HG03469 (cell line): Measurements from ENCODE around the gene S100A16.

Experiments used
- ATAC-seq: cut with Tn5 transposase; IDR thresholded peaks from one replicate; pipeline ENCODE4 v1.9.1; 2021; ENCODE audit warnings: mild to moderate bottlenecking, moderate library complexity, moderate number of reproducible peaks; ENCODE audit not compliant: unreplicated experiment

Gene S100A16

DNA sequence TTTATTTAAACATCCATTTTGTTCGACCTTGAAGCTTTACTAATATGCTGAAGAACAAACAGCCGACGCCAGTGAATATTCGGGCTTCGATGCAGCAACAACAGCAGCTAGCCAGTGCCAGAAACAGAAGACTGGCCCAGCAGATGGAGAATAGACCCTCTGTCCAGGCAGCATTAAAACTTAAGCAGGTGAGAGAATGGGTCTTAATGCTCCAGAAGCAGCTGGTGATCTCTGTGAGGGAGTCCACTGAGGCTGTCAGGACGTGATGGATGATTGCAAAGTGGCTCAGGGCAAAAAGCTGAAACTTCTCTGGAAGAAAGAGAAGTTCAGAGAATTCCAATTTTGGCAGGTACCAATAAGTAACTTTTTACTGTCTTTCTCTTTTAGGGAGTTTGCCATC lies 25.3 kb upstream of the S100A16 start:
- no peak for ATAC-seq

DNA sequence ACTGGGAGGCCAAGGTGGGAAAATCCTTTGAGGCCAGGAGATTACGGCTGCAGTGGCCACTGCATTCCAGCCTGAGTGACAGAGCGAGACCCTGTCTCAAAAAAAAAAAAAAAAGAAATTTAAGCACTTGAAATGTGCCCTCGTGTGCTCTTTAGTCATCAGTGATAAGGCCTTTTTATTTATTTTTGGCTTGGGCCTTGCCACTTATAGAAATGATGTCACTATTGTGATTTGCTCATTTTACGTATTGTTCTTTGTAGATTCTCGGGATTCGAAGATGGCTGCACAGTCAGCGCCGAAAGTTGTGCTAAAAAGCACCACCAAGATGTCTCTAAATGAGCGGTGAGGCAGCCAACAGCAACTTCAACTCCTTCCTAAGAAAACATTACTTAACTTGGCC lies 23.4 kb upstream of the S100A16 start:
- no peak for ATAC-seq

DNA sequence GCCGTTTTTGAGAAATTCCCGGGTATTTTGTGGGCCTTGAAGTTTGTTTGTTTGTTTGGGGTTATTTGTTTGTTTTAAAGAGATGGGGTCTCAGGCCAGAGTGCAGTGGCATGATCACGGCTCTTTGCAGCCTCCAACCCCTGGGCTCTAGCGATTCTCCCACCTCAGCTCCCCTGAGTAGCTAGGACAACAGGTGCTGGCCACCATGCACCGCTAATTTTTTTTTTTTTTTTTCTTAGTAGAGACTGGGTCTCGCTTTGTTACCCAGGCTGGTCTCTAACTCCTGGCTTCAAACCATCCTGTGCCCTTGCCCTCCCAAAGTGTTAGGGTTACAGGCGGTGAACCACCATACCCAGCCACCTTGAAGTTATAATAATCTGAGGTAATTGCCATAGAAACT lies 22.9 kb upstream of the S100A16 start:
- ATAC-seq = no peak

- peak; percentile 90 for ATAC-seq
These were observed 21.1 kb upstream of the S100A16 start, which contains the start of gene CHTOP for GRCh38 chr1:153633754-153634665. Gene CHTOP, plus strand, starts transcription at chr1:153634066. Its CDS starts 2,523 bp downstream, at chr1:153636589.

DNA sequence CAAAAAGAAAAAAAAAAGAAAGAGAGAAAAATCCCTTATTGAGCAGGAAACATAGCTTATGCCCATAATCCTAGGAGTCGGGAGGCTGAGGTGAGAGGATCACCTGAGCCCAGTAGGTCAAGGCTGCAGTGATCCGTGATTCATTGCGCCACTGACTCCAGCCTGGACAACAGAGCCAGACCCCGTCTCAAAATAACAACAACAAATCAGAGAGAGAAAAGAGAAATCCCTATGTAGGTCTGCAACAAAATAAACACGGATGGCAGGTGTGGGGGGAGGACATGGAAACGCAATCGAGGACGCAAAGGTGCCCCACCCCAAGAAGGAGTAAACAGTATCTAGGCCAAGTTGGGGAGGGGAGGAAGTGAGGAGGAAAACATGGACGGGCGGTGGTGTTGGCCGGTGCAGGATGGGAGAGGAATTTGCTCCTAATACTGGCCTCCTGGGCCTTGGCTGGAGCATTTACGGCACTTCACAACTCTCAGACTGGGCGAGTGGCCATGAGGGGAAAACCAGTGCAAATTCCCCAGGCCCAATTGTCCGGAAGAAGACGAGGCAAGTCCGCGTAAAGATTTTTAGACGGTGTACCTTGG lies 20.3 kb upstream of the S100A16 start:
- ATAC-seq = no peak

GRCh38 chr1:153631047-153632022 lies 18.4 kb upstream of the S100A16 start:
- ATAC-seq = no peak

DNA sequence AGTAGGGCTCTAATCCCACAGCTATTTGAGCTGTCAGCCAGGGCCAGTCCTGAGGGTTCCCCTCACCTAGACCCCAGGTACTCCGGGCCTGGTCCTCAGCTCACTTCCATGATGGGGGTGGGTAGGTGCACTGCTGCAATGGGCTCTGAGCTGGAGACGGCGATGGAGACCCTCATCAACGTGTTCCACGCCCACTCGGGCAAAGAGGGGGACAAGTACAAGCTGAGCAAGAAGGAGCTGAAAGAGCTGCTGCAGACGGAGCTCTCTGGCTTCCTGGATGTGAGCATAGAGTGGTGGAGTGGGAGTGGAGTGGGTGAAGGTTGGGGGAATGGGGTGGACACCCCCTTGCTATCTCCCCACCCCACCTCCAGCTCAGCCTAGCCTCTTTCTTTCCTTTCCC lies 17.4 kb upstream of the S100A16 start:
- ATAC-seq = no peak

DNA sequence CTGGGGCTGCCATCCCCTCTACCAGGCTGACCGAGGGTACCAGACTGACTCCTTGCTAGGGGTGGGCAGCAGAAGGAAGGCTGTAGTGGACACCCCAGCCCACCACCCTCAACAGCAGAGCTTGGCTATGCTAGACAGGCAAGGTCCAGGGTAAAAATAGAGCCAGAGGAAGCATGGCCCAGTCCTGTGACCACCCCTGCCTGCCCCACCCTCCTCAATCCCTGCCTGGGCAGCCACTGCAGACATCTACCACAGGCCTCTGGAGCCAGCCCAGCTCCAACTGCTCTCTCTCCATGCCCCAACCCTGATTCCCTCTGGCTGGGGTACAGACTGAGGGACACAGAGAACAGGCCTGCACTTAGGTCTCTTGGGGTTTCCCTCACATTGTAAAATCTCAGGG lies 17.0 kb upstream of the S100A16 start:
- ATAC-seq = no peak

- no peak for ATAC-seq
These were observed 16.4 kb upstream of the S100A16 start for GRCh38 chr1:153629343-153629665.

DNA sequence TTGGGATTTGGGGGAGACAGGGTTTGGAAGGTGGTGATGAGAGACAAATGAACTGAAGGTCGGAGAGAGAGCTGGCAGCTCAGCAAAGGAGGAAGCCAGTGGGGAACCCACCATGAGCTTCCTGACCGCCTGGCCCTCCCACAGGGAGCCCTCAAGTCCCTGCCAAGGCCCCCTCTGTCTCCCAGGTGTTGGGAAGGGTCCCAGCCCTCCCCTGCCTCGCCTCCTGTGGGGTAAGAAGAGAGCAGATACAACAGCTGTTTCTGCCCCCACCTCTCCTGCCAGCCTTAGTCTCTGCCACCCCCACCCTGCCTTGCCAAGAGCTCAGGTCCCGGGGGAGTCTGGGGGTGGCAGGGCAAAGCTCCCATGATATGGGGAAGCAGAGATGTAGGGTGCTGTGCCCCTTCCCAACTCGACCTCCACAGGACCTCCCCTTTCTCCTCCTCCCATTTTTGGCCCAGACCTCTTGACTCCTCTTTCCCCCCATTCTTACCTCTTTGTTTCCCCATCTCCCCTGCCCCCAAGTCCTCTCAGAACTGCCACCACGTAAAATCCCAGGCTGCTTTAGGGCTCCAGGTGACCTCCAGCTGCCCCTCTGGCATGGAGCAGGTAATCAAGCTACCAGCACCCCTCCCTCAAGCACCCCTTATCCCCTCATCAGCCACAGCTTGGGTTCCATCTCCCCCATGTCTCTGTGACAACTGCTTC lies 15.9 kb upstream of the S100A16 start:
- ATAC-seq = no peak

GRCh38 chr1:153627715-153628626 lies 15.0 kb upstream of the S100A16 start, which contains the start of gene S100A1:
Gene S100A1, plus strand, starts transcription at chr1:153628434. Its CDS starts 2,088 bp downstream, at chr1:153630522.
- ATAC-seq = no peak

GRCh38 chr1:153626904-153627714 lies 14.2 kb upstream of the S100A16 start, which contains the start of gene S100A13:
Gene S100A13, minus strand, starts transcription at chr1:153627505. Its CDS starts 1,033 bp downstream, at chr1:153626472.
- ATAC-seq = no peak

GRCh38 chr1:153626477-153626903 lies 13.6 kb upstream of the S100A16 start:
- ATAC-seq = no peak

GRCh38 chr1:153624965-153625611 lies 12.2 kb upstream of the S100A16 start:
- ATAC-seq = no peak

GRCh38 chr1:153623101-153623500 lies 10.2 kb upstream of the S100A16 start:
- ATAC-seq = no peak

DNA sequence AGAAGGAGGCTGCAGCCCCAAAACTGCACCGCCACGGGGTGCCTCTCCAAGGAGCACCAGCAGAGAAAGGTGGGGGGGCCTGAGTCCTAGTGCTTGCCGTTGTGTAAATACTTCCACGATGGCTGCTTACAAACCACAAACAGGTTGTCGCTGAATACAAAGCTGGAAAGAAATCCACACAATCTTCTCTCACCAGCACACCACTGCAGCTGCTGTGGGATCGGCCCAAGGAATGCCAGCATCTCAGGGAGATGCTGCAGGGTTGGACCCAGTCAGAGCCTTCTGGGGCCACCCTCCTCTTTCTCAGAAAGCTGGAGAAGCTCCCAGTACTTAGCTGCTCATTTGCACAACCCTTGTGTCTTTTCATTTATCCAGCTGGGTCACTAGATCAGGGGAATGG lies 6.2 kb upstream of the S100A16 start:
- no peak for ATAC-seq

- no peak for ATAC-seq
These were observed 4.7 kb upstream of the S100A16 start for GRCh38 chr1:153617663-153618062.

DNA sequence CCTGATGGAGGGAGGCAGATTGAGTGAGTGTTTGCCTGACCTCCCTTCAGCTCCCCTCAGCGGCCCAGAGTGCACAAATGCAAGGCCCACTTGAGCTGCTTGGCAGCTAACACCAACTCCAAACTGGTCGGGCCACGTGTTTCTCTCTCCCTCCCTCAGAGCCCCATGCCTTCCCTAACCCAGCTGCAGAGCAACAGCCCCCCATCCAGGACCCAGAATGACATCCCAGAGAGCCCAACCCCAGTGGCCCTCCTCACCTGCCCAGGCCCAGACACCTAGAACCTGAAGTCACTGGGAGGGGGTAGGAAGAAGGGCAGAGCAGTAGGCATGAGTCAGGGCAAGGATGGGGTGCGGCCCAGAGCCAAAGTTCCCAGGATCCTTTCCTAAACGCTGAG lies 4.0 kb upstream of the S100A16 start:
- no peak for ATAC-seq
